22Rv1 (cell line): ENCODE data around the gene MAP7.

ENCODE experiments used
- ZFX ChIP-seq: fragments of 450-650 bp; IDR thresholded peaks from 2 replicates; pipeline ENCODE4 v1.6.1; 2017; ENCODE audit warnings: antibody characterized with exemption, borderline replicate concordance
- TF ChIP-seq, protein P1 (sequence below): fragments of 450-650 bp; IDR thresholded peaks from 2 replicates; pipeline ENCODE4 v1.5.1; 2017; ENCODE audit warnings: mild to moderate bottlenecking

DNA sequence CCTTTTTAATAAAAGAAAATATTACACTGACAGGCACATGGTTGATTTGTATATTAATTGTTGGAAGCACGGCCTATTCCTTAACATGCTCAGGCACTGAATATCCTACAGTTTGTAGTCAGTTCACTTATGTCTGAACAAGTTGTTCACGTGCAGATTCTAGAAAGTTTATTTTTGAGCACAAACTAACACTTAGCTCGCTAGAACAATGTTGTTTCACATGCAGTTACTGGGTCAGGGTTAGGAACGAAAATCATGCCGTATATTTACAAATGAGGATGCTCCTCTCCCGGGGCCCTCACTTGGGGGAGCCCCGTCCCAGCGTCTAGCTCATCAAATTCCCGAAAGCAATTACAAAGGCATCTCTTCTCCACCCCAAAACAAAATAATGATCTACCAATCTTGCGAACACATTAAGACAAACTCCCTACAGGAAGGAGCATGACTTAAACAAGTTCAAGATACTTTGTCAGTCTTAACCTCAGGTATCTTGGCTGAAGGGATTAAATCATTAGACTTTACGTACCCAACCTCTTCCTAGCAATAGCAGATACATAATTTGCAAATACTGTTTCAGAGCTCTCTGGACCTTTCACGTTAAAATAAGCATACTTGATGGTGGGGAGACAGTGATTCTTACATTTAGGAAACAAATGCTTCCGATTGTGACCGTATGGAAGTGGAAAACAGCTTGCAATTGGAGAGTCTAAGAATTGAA, 1.5 kb downstream of the MAP7 start:
- TF ChIP-seq, protein P1, sequence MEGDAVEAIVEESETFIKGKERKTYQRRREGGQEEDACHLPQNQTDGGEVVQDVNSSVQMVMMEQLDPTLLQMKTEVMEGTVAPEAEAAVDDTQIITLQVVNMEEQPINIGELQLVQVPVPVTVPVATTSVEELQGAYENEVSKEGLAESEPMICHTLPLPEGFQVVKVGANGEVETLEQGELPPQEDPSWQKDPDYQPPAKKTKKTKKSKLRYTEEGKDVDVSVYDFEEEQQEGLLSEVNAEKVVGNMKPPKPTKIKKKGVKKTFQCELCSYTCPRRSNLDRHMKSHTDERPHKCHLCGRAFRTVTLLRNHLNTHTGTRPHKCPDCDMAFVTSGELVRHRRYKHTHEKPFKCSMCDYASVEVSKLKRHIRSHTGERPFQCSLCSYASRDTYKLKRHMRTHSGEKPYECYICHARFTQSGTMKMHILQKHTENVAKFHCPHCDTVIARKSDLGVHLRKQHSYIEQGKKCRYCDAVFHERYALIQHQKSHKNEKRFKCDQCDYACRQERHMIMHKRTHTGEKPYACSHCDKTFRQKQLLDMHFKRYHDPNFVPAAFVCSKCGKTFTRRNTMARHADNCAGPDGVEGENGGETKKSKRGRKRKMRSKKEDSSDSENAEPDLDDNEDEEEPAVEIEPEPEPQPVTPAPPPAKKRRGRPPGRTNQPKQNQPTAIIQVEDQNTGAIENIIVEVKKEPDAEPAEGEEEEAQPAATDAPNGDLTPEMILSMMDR: no peak
- TF ChIP-seq ZFX: no peak
